GM19025 (cell line): ENCODE measurements around the gene GPSM1.
A peak's percentile ranks its signal among the peaks of the same experiment; 100 is the strongest.

ENCODE experiments used
- ATAC-seq: cut with Tn5 transposase; IDR thresholded peaks from one replicate; pipeline ENCODE4 v1.9.1; 2021; ENCODE audit warnings: mild to moderate bottlenecking, low read depth, moderate library complexity; ENCODE audit not compliant: unreplicated experiment

GPSM1 gene

DNA sequence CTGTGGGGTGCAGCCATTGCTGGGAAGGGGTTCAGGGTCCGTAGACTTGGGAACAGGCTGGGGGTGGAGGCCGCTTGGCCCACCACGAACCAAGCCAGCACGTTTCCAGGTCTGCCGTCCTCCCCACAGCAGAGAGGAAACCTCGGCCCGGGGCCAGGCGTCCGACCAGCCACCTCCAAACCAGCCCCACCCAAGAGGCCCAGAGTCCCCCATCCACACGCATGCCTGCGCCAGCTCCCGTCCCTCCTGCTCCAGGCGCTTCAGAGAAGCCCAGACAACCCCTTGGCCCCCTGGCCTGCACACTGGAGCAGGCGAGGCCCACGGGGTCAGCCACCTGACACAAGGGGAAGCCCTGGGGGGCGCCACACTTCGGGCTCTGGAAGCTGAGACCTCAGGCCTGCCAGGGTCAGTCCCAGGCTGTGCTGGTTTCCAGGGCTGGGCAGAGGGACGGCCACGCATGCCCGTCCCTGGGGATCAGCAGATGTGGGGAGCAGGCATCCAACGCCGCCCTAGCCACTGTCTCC, 29.9 kb downstream of the GPSM1 start:
- no peak for ATAC-seq

DNA sequence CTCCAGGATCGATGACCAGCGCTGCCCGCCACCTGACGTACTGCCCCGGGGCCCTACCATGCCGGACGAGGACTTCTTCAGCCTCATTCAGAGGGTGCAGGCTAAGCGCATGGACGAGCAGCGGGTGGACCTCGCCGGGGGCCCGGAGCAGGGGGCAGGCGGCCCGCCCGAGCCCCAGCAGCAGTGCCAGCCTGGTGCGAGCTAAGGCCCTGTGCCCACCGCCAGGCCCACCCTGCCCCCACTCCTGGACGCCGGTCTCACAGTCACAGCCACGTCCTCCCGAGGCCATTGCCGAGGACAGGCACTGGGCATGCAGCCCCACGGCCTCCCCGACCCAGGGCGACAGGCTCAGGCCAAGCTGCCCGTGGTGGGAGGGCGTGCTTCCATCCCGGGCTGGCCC, 30.7 kb downstream of the GPSM1 start:
- no peak for ATAC-seq

DNA sequence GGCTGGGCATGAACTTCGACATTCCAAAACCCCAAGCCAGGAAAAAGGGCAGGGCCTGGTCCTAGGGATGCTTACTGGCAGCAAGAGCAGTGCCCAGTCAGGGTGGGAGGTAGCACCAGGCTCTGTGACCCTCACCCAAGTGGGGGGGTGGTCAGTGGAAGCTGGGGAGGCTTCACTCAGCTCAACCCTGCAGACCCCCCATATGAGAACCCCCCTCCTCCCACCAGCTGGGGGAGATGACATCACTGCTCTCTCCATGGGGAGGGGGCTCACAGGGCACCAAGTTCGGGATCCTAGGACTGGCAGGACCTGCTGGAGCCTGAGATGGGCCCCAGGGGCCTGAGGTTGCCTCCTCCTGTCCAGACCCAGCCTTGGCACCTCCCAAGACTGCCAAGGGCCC, 31.5 kb downstream of the GPSM1 start:
- ATAC-seq = no peak

DNA sequence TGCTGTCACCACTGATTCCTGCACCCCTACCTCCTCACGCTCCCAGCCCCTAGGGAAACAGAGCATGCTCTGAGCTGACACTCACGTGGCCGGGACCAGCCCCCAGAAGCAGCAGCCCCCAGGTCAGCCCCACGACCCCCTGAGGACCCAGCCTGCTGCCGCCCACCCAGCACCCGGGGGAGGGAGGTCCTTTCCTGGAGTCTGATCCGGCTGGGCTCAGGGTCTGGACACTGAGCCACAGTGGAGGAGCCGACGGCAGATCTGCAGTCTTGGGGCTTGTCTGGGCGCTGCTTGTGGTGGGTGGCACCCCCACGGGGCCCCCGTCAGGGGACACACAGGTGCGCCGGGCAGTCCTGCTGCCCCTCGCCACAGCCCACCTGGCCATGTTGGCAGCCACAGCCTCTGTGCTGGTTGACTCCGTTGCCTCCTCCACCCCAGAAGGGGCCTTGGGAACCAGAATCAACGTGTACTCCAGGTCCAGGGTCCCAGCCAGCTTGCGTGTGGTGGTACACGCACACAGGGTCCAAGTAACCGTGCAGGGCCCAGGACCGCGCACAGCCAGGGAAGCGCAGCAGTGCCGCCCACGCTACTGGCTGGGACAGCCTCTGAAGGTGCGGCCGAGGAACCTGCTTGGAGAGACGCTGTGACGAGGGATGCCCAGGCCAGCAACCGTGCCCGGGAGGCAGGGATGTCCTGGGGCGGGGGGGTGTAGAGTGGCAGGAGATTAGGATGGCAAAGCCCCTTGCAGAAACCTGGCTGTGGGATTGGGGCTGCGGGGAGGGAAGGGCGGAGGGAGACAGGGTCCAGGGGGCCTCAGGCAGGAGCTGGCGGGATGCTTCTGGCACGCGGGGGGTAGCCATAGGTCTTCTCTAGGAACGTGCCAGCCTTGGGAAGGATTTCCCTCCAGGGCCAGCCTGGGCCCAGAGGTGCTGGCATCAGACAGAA, 32.7 kb downstream of the GPSM1 start:
- ATAC-seq = no peak

DNA sequence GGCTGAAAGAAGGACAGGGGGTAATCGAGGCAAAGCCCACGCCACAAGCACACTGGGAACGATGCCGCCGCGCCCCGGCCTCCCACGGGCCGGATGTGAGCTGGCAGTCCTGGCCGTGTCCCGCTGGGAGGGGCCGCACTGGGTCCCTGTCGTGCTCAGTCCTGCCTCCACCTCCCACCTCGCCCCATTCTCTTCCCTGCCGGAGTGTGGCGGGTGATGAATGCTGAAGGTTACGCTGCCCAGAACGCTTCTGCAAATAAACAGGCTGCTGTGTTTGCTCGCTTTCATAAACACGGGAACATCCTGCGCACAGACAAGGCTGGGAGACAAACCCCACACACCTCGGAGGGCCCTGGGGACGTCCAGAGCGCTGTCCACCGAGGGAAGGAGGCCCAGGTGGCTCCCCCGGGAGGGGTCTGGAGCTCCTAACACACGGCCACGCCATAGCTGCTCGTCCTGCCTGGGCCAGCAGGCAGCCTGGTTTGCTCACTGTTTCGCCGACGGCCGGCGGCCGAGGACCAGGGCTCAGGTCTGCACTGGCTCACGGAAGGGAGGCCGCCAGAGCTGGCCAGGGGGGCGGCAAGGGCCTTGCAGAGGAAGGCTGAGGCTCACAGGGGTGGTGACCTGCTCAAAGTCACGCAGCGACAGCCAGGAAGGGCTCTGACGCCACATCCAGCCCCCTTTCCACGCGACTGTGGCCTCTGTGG, 33.9 kb downstream of the GPSM1 start:
- ATAC-seq = no peak

DNA sequence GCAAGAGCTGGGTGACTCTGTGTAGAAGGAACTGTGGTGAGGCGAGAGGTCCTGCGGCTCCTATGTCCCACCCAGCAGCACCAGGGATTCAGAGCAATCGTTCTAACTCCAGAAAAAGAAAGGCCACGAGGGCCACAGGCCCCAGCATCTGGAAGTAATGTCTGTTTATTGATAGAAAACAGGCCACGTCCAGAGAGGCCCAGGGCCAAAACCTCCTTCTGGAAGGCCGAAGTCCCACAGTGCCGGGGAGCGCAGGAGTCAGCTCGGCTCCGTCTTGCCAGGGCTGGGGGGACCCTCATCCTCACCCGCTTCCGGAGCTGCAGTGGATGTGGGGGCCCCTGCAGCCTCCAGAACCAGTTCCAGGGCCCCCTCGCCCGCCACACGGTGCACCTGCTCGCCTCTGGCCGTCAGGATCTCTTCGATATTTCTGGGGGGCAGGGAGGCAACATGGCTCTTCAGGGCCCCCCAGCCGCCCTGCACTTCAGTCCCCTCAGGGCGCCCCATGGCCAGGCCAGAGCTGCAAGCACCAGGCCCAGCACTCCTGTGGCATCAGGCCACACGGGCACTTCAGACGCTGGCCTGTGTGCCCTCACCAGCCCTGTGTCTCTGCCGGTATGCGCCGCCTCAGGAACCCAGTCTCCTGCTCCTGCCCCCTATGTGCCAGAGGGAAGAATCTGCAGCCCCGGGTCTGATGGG, 34.6 kb downstream of the GPSM1 start:
- no peak for ATAC-seq

DNA sequence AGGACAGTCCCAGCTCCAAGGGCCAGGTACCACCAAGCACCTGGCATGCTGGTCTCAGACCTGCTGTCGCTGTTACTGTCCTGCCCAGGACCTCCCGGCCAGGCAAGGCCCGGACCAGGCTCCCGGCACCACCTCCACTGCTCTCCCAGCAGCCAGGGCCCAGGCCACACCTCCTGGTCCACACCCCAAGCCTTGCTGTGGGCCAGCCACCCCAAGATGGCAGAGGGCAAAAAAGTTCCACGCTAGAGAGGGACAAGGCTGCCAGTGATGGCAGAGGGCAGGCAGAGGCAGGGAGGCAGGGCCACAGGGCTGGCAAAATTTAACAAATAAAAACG, 35.1 kb downstream of the GPSM1 start:
- no peak for ATAC-seq

DNA sequence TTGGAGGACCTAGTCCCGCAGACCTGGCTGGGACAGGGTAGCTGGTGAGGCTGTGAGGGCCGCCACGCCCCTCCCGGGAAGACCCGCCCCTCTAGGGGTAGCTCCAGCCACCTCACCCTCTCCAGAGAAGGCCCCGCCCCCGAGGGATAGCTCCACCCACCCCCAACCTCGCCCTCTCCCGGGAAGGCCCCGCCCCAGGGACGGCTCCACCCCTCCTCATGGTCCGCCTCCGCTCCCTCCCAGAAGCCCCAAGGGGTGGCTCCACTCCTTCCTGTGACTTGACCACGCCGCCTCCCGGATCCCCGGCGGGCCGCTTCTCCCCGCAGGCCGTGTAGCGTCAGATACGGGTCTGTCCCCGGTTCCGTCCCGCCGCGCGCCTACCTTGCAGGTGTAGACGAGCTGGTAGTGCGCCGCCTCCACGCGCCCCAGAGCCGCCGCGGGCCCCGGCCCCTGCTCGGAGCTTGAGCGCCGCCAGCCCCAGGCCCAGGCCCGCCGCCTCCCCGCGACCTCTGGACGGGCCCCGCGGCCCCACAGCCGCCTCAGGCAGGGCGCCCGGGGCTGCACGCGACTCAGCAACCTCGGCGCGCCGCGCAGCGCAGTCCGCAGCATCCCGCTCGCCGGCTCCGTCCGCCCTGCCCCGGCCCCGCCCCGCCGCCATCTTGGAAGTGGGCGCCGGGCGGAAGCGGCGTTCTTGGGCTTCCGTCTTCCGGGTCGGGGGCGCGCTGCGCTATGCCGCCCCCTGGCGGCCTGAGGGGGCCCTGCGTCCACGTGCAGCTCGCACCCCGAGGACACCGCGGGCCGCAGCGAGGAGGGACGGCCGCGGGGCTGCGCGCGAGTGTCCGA, 36.0 kb downstream of the GPSM1 start, which contains the start of gene DNLZ:
Gene DNLZ, minus strand, starts transcription at position 639 of the 843 bp plus-strand sequence. Its CDS starts 30 bp downstream, at position 609.
- ATAC-seq = peak; percentile 77

DNA sequence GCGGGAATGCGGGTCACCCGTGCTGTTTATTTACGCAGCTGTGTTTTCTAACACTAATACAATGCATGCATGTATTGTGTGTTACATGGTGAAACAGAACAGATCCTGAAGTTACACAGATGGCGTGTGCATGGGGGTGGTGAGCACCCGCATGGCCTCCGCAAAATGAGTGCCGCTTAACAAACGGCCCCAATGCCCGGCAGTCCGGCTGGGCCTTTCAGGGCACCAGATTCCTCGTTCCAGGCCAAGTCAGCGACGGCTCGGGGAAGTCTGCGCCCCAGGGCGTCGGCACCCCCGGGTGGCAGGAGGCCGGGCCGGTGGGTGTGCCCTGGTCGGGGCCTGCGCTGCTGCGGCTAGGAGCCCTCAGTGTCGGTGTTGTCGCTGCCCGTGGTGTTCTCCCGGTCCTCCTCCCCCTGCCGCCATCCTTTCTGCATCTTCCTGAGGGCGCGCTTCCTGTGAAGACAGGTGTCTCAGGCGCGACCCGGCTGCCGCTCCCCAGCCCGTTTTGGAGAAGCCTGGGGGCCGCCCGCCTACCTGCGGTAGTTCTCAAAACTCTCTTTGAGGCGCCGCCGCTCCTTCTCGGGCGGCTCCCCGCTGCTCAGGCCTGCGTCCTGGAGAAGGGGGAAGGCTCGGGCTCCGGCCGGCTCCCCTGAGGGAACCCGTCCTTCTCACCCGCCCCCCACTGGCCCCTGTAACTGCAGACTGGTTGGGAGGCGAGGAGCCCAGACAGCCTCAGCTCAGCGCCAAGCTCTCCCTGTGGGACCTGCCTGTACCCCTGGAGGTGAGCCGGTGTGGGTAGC, 36.8 kb downstream of the GPSM1 start:
- ATAC-seq = no peak

DNA sequence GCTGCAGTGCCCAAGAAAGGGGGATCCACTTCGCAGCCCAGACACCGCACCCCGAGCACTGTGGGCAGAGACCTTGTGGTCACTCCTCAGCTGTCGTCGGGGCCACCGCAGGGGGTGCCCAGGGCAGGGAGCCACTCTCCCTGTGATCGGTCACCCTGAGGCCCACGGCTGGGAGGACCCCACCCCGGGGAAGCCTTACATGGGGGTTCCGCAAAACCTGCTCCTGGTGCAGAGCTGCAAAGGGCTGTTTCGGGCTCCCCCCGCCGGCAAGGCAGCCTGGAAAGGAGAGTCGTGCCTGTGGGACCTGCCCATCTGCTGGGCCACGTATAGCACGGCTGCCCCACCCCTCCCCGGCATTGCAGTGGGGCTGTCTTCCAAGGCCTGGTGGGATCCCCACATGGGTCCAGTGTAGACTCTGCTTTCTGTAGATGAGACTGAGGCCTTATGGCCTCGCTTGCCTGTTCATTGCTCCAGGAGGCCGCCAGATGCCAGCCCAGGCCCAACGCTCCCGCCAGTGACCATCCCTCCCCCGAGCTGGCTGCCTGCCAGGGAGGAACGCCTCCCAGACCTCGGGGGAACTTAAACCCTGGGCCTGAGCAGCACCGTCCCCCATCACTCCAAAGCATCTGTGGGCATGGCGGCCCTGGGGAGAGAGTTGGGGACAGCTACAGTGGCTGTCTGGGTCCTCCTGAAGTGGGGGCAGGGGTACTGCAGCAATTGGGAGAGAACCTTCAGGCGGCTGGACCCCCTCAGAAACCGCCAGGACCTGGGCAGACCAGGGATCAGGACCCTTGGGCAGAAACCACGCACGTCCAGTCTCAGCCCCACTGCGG, 37.8 kb downstream of the GPSM1 start:
- ATAC-seq = no peak

DNA sequence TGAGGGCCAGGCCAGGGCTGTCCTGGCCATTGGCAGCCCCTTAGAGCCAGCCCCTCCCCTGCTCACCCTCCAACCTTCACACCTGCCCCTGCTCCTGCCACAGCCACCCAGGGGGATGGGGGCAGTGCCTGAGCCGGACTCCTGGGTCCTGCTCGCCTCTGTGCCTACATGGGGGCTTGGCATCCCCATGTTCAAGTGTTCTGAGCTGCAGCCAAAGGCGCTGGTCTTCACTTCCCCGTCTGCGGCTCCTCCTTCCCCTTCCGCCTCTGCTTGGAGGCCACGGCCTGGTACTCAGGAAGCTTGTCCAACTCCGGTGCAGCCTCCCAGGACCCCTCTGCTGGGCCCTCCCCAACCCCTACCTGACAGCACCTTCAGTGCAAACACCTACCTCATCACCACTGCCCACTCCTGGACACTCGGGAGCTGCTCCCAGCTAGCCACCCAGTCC, 38.5 kb downstream of the GPSM1 start:
- ATAC-seq = no peak

DNA sequence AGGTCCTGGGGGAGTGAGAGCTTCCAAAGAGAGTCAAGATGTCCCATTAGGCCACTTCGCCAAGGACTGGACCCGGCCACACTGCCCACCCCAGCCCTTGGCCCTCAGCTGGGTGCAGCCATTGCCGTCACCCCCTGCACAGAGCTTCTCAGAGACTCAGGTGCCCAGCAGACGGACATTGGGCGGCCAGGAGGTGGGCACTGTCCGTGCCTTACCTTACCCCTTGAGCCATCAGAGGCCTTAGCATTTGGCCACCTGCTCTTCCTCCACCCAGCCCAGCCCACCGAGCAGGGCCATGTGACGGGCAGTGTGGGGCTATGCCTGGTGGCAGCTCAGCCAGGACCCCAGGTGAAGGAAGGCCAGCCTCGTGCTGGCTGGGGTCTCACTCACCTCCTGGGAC, 39.5 kb downstream of the GPSM1 start:
- no peak for ATAC-seq

DNA sequence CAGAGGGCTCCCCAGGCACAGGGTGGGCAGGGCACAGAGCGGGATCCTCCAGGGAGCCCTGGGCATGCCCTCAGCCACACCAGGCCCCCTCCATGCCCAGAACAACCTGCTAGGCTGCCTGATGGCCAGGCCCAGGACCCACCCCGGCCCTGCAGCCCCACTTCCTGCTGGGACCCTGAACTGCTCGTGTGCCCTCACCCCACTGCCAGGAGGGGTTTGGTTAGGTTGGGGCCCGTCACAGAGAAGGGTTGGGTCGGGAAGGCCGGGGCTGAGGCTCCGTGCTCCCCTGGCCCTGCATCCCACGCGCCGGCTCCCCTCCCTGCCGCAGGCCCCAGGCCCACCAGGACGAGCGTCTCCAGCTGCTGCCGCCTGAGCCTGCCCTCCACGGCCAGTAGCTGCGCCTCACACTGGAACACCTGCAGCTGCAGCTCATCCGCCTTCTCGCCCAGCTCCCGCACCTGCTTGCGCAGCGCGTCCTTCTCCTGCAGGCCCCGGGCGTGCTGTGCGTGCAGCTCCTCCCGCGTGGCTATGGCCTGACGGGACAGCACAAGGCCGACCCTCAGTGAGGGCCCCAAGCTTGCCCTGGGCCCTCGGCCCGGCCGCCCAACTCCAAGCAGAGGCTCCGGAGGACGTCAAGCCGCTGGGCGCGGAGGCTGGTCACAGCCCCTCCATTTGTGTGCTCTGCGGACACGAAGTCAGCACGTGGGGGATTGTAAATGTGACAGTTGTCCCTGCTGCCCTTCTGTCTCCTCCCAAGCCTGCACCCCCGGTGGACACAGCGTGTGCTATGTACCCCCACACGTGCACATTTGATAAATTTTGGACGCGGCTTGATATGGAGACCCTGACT, 40.2 kb downstream of the GPSM1 start:
- no peak for ATAC-seq

DNA sequence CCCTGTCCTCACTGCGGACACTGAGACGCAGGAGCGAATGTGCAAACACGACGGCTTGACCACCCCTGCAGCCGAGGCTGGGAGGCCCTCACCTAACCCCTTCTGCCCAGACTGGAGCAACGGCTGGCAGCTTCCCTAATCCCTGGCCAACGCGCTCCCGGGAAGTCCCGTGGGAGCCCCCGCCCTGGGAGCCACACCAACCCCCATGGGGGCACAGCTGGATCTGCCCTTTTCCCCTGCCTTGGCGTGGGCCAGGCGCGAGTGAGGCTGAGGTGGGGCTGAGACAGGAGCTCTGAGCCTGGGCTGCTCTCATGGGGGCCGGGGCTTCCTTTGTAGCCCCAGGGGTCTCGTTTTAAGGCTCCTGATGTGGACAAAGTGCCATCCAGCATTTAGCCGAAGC, 40.9 kb downstream of the GPSM1 start:
- no peak for ATAC-seq

DNA sequence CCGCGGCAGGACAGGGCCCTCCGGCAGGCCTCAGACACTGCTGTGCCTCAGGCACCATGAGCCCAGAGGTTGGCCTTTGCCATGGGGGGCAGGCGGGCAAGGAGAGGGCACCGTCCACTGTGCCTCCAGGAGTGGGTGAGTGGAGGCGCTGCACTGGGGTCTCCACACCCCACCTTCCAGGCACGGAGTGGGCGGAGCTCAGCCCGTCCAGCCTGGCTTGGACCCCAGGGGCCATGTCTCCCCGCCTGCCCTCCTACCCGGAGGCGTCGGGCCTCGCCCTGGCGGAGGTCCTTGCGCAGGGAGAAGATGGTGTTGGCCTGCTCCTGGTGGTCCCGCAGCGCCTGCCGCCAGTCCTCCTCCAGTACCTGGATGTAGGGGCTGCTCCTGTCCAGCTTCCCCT, 42.7 kb downstream of the GPSM1 start:
- ATAC-seq = no peak

DNA sequence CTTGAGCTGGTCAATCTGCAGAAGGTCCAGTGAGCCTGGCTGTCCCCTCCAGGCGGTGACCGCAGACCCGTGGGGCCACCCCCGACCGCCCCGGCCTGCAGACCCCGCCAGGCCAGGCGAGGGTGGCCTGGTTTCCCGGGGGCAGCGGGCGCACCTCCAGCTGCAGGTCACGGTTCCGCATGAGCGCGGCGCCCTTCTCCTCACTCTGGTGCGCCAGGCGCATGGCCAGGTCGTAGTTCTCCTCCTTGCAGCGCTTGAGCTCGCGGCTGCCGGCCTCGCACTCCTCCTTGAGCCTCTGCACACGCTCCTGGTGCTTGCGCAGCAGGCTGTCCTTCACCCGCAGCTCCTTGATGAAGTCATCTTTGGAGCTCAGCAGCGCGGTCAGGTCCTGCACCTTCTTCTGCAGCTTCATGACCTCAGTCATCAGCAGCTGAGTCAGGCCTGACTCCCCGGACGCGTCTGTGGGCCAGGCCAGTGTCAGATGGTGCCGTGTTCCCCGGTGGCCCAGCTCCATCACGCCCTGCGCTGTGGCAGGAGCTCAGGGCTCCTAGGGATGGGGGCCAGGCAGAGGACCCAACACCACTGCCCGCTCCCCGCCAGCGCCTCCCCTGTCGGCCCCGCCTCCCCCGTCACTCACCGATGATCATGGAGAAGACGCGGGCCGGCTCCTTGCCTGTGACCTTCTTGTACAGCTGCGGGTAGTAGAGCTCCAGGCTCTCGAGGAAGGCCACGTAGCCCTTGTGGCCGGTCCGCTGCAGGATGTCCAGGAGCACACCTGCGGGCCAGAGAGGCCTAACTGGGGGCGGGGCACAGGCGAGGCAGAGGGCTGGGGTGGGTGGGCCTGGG, 43.6 kb downstream of the GPSM1 start:
- no peak for ATAC-seq

DNA sequence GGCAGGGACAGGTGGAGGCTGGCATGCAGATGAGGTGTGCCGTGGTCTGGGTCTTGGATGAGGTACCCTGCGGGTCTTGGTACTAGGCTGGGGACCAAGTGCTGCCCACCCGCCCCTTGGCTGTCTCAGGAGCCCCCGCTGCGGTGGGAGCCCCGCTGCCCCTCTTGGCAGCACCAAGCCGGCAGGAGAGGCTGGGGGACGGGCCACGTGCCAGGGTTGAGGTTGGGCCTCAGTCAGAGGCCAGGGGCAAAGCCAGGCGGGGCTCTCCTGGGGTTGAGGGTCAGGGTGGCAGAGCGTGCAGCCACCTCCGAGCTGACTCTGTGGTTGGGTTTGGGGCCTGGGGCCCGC, 44.2 kb downstream of the GPSM1 start:
- no peak for ATAC-seq
